ENCODE data around the gene RSRC1.

The RSRC1 gene

DNA sequence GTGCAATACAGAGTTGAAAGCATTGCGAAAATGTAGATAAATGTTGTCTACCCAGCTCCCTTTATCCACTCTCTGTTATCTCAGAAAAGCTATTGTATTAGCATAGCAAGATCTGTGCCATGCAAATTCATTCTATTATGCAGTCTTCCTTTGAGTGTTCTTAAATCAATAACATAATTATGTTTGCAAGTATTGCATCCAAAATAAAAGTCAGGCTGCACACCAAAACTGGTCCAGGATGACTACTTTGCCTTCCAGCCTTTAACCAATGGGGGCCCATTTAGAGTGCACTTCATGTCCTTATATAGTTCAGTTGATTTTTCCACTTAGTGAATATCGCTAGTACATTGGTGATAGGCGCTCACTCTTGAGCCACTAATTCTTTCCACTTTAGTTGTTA is 353.7 kb downstream of the RSRC1 start:
- Histone ChIP-seq H3K4me3 (ENCODE audit: low read depth, low read length) (no peak overlapping the region), H3K36me3 (ENCODE audit: control insufficient read depth, insufficient read depth, low read length) (no peaks in the 10 kb centered on the region), H3K9me3 (ENCODE audit: control insufficient read depth, insufficient read depth, low read length) (no peaks in the 10 kb centered on the region), H3K4me1 (ENCODE audit: control insufficient read depth, insufficient read depth, low read length) (0 out of 2 replicates have a peak, but pooled peaks cover 3% of the 10 kb centered on the region), H3K9ac (ENCODE audit: low read depth, low read length) (no peak overlapping the region), H3K27ac (ENCODE audit: low read depth, low read length) (no peak overlapping the region), H3K27me3 (ENCODE audit: control insufficient read depth, insufficient read depth, low read length) (no peaks in the 10 kb centered on the region)

DNA sequence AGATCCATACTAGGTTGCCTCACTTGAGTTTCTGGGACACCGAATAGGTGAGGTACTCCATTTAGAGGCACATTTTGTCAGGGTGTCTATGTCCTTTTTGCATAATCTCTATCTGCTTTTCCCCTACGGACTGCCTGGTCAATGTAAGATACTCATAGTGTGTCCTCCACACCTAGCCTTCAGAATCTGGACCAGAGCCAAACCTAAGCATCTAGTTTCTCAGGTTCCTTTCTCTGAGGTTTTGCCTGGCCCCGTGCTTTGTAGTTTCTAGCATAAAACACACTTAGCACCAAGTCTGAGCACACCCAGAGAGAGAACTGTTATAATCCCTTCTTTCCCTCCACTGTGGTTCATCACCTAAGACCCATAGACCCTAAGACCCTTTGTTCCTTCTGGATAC is 355.2 kb downstream of the RSRC1 start:
- Histone ChIP-seq H3K4me3 (ENCODE audit: low read depth, low read length) (no peak overlapping the region), H3K27me3 (ENCODE audit: control insufficient read depth, insufficient read depth, low read length) (no peaks in the 10 kb centered on the region), H3K27ac (ENCODE audit: low read depth, low read length) (no peak overlapping the region), H3K9ac (ENCODE audit: low read depth, low read length) (no peak overlapping the region), H3K9me3 (ENCODE audit: control insufficient read depth, insufficient read depth, low read length) (no peaks in the 10 kb centered on the region), H3K4me1 (ENCODE audit: control insufficient read depth, insufficient read depth, low read length) (no peaks in the 10 kb centered on the region), H3K36me3 (ENCODE audit: control insufficient read depth, insufficient read depth, low read length) (no peaks in the 10 kb centered on the region)

DNA sequence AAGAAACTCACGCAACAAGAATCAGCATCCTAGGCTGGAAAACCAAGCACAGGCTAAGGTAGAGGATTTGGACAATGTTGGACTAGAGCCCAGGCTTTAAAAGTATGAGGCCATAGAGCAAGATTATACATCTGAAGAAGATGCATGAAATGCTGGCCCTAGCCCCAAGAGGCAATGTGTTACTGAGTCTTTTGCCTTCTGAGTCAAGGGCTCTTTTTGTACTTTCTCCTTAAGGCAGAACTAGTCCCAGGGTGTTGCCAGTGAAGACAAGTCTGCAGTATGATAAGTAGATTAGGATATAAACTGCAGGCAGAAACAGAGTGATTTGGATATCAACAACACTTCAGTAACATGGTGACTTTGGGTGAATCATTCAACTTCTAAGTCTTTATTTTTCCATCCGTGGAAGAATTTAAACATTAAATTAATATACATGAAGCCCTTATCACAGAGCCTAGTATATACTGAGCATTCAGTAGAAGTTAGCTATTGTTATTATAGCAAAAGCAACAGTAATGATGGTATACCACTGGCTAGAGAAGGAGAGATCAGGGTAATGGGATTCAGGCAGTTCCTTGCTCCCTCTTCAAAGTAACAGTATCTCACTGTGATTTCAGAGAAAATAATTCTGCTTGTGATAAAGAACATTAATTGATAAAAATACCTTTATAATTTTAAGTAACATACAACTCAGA is 361.2 kb downstream of the RSRC1 start:
- Histone ChIP-seq H3K9me3 (ENCODE audit: control insufficient read depth, insufficient read depth, low read length) (no peaks in the 10 kb centered on the region), H3K27ac (ENCODE audit: low read depth, low read length) (no peak overlapping the region), H3K4me1 (ENCODE audit: control insufficient read depth, insufficient read depth, low read length) (no peaks in the 10 kb centered on the region), H3K27me3 (ENCODE audit: control insufficient read depth, insufficient read depth, low read length) (no peaks in the 10 kb centered on the region), H3K36me3 (ENCODE audit: control insufficient read depth, insufficient read depth, low read length) (no peaks in the 10 kb centered on the region), H3K4me3 (ENCODE audit: low read depth, low read length) (no peak overlapping the region), H3K9ac (ENCODE audit: low read depth, low read length) (no peak overlapping the region)

DNA sequence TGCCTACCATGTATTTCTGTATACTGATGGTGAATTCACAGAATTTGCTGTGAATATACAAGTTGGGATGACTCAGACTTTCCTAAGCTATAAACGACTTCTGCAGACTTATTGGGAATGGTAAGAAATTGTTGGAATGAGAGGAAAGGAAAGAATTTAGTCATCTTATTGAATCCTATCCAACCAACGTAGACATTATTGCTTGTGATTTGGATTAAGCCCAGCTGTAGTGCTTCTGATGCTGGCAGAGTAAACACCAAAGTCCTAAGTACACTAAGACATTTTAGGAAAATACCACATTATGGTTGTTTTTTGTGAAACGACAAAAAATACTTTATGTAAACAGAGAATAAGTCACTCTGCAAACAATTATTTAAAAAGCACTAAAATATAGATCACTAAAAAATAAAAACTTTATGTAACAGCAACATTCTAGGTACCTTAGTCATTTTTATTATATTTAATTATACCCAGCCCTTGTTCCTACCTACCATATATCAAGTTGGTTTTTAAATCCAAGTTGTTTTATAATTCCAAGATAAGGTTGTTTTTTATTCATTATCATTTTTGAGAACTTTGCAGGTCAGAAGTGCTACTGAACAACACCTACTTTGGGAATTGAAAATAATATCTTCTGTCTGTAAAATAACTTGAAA is 361.9 kb downstream of the RSRC1 start:
- Histone ChIP-seq H3K27ac (ENCODE audit: low read depth, low read length) (no peak overlapping the region), H3K27me3 (ENCODE audit: control insufficient read depth, insufficient read depth, low read length) (no peaks in the 10 kb centered on the region), H3K9me3 (ENCODE audit: control insufficient read depth, insufficient read depth, low read length) (no peaks in the 10 kb centered on the region), H3K9ac (ENCODE audit: low read depth, low read length) (no peak overlapping the region), H3K36me3 (ENCODE audit: control insufficient read depth, insufficient read depth, low read length) (no peaks in the 10 kb centered on the region), H3K4me3 (ENCODE audit: low read depth, low read length) (no peak overlapping the region), H3K4me1 (ENCODE audit: control insufficient read depth, insufficient read depth, low read length) (no peaks in the 10 kb centered on the region)

DNA sequence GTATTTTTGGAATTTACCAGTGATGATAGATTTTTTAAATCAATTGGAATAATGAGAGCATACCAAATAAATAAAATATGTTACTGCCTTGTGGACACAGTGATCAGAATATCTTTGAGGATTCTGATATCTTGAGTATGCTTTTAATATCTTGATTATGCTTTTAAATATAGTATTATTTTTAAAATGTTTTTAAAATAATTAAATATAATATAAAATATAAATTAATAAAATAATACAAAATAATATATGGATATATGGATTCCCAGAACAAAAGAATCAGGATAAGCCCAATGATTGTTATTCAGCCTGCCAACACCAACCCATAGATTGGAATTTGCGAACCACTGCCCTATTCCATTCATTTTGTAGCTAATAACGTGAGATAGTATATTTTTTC is 369.2 kb downstream of the RSRC1 start:
- Histone ChIP-seq H3K27ac (ENCODE audit: low read depth, low read length) (no peak overlapping the region), H3K4me3 (ENCODE audit: low read depth, low read length) (no peak overlapping the region), H3K9ac (ENCODE audit: low read depth, low read length) (no peak overlapping the region), H3K4me1 (ENCODE audit: control insufficient read depth, insufficient read depth, low read length) (peaks cover 25% of the 10 kb centered on the region), H3K9me3 (ENCODE audit: control insufficient read depth, insufficient read depth, low read length) (no peaks in the 10 kb centered on the region), H3K27me3 (ENCODE audit: control insufficient read depth, insufficient read depth, low read length) (no peaks in the 10 kb centered on the region), H3K36me3 (ENCODE audit: control insufficient read depth, insufficient read depth, low read length) (no peaks in the 10 kb centered on the region)

DNA sequence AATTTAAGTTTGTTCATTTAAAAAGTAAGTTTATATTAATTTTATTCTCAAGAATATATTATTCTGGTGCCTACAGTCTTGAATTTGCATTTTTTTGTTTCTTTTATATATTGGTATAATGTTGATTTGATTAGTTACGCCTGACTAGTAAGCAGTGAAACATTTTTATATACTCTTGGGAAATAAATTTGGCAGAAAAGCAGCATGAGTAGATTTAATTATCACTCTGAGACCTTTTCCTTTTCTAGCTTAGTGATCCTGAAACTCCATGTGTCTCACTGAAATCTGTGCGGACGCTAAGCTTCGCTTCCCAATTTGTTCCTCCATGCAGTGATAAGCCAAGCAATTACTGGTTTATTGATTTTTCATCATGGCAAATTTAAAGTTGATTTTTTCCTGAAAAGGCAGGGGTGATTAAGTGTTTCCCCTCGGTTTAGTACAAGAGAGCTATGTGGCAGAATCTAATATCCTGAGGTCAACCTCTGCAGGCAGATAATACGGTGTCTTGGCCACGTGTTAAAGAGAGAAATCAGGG is 373.9 kb downstream of the RSRC1 start:
- Histone ChIP-seq H3K27ac (ENCODE audit: low read depth, low read length) (no peak overlapping the region), H3K4me1 (ENCODE audit: control insufficient read depth, insufficient read depth, low read length) (peaks cover 25% of the 10 kb centered on the region), H3K27me3 (ENCODE audit: control insufficient read depth, insufficient read depth, low read length) (no peaks in the 10 kb centered on the region), H3K9ac (ENCODE audit: low read depth, low read length) (no peak overlapping the region), H3K4me3 (ENCODE audit: low read depth, low read length) (no peak overlapping the region), H3K9me3 (ENCODE audit: control insufficient read depth, insufficient read depth, low read length) (no peaks in the 10 kb centered on the region), H3K36me3 (ENCODE audit: control insufficient read depth, insufficient read depth, low read length) (no peaks in the 10 kb centered on the region)

DNA sequence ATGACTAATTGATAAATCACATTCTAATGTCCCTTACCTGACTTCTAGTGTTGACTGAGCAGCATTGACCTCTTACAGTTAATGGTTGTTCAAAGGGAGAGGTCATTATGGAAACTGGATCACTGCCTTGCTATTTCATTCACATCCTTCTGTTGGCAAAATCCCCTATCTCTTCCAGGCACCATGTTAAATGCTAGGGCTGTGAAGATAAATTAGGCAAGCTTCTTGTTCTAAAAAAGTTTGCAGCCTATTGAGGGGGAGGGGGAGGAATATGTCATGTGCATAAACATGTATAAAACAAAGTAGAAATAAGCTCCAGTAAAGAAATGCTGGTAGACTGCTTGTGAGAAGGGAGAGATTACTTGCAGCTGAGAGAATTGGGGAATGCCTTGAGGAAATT is 376.3 kb downstream of the RSRC1 start:
- Histone ChIP-seq H3K4me1 (ENCODE audit: control insufficient read depth, insufficient read depth, low read length) (peaks cover 21% of the 10 kb centered on the region), H3K9ac (ENCODE audit: low read depth, low read length) (no peak overlapping the region), H3K4me3 (ENCODE audit: low read depth, low read length) (no peak overlapping the region), H3K36me3 (ENCODE audit: control insufficient read depth, insufficient read depth, low read length) (no peaks in the 10 kb centered on the region), H3K27me3 (ENCODE audit: control insufficient read depth, insufficient read depth, low read length) (no peaks in the 10 kb centered on the region), H3K9me3 (ENCODE audit: control insufficient read depth, insufficient read depth, low read length) (no peaks in the 10 kb centered on the region), H3K27ac (ENCODE audit: low read depth, low read length) (no peak overlapping the region)

DNA sequence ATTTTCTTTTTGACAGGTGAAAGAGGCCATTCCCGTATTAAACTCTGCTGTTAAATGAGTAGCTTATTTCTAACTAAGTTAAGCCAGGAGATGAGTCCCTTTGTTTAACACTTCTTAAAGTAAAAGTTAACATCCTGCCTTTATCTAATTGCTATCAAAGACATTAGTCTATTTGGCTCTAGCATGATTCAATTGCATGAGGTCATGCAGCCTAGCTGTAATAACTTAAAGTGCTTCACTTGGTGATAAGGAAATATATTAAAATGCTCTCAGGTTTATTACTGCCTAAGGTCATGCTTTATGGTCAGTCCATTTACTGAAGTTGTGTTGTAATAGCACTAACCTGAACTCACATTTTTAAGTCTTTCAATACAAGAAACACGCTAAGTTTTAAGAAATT is 378.8 kb downstream of the RSRC1 start:
- no peaks in the 10 kb centered on the region for H3K9me3 ChIP-seq (ENCODE audit: control insufficient read depth, insufficient read depth, low read length)
- no peak overlapping the region for H3K27ac ChIP-seq (ENCODE audit: low read depth, low read length)
- H3K36me3 ChIP-seq (ENCODE audit: control insufficient read depth, insufficient read depth, low read length): no peaks in the 10 kb centered on the region
- no peak overlapping the region for H3K9ac ChIP-seq (ENCODE audit: low read depth, low read length)
- H3K27me3 ChIP-seq (ENCODE audit: control insufficient read depth, insufficient read depth, low read length): no peaks in the 10 kb centered on the region
- H3K4me3 ChIP-seq (ENCODE audit: low read depth, low read length): no peak overlapping the region
- no peaks in the 10 kb centered on the region for H3K4me1 ChIP-seq (ENCODE audit: control insufficient read depth, insufficient read depth, low read length)

DNA sequence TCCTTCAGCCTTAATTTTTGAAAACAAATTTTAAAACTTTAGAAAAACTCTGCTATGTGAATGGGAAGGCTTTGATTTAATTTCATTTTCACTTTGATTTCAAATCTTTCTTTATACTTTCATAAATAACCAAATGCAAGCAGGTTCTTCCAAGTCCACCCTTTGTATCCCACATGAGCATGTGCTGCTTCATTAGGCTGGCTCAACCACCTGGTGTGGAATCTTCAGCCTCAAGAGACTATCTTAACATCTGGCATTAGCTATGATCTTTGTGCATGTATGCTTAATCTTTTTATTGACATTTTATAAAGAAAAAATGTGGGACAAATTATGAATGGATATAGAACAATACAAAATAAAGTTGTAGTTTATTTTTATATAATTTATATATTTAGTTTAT is 379.3 kb downstream of the RSRC1 start:
- Histone ChIP-seq H3K36me3 (ENCODE audit: control insufficient read depth, insufficient read depth, low read length) (no peaks in the 10 kb centered on the region), H3K27ac (ENCODE audit: low read depth, low read length) (no peak overlapping the region), H3K9ac (ENCODE audit: low read depth, low read length) (no peak overlapping the region), H3K9me3 (ENCODE audit: control insufficient read depth, insufficient read depth, low read length) (no peaks in the 10 kb centered on the region), H3K27me3 (ENCODE audit: control insufficient read depth, insufficient read depth, low read length) (no peaks in the 10 kb centered on the region), H3K4me1 (ENCODE audit: control insufficient read depth, insufficient read depth, low read length) (no peaks in the 10 kb centered on the region), H3K4me3 (ENCODE audit: low read depth, low read length) (no peak overlapping the region)

DNA sequence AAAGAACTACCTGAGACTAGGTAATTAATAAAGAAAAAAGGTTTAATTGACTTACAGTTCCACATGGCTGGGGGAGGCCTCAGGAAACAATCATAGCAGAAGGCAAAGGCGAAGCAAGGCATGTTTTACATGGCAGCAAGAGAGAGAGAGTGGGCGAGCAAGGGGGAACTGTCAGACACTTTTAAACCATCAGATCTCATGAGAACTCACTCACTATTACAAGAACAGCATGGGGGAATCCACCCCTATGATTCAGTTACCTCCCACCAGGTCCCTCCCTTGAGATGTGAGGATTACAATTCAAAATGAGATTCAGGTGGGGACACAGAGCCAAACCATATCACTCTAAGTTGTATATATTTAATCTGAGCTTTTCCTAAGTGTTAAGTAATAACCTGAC is 382.1 kb downstream of the RSRC1 start:
- no peaks in the 10 kb centered on the region for H3K9me3 ChIP-seq (ENCODE audit: control insufficient read depth, insufficient read depth, low read length)
- no peaks in the 10 kb centered on the region for H3K27me3 ChIP-seq (ENCODE audit: control insufficient read depth, insufficient read depth, low read length)
- no peaks in the 10 kb centered on the region for H3K36me3 ChIP-seq (ENCODE audit: control insufficient read depth, insufficient read depth, low read length)
- H3K9ac ChIP-seq (ENCODE audit: low read depth, low read length): no peak overlapping the region
- no peak overlapping the region for H3K27ac ChIP-seq (ENCODE audit: low read depth, low read length)
- H3K4me3 ChIP-seq (ENCODE audit: low read depth, low read length): no peak overlapping the region
- H3K4me1 ChIP-seq (ENCODE audit: control insufficient read depth, insufficient read depth, low read length): no peaks in the 10 kb centered on the region

DNA sequence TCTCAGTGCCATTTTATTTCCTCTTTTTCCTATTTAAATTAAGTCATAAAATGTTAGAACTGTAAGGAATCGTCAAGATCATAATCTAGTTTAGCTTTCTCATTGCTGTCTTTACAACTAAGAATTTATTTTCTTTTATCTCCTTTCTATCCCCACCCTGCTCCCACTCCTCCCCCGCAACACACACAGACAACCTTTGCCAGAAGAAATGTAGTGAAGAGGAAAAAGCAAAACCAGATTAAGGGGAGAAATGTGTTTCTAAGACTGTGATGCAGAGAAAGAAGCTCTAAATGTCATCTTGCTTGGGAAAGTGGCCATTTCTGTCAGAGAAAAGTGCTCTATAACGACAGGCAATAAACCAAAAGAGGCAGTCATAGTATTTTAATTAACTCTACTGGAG is 382.8 kb downstream of the RSRC1 start:
- no peaks in the 10 kb centered on the region for H3K9me3 ChIP-seq (ENCODE audit: control insufficient read depth, insufficient read depth, low read length)
- no peaks in the 10 kb centered on the region for H3K4me1 ChIP-seq (ENCODE audit: control insufficient read depth, insufficient read depth, low read length)
- H3K27ac ChIP-seq (ENCODE audit: low read depth, low read length): no peak overlapping the region
- H3K9ac ChIP-seq (ENCODE audit: low read depth, low read length): no peak overlapping the region
- H3K36me3 ChIP-seq (ENCODE audit: control insufficient read depth, insufficient read depth, low read length): no peaks in the 10 kb centered on the region
- H3K4me3 ChIP-seq (ENCODE audit: low read depth, low read length): no peak overlapping the region
- no peaks in the 10 kb centered on the region for H3K27me3 ChIP-seq (ENCODE audit: control insufficient read depth, insufficient read depth, low read length)
